HG03139 (cell line): Measurements from ENCODE around the gene CSNK1A1.

Experiments
- ATAC-seq: cut with Tn5 transposase; IDR thresholded peaks from one replicate; pipeline ENCODE4 v1.9.1; 2021; ENCODE audit not compliant: unreplicated experiment

CSNK1A1 gene

GRCh38 chr5:149575131-149575530, 23.9 kb upstream of the CSNK1A1 start:
- no peak for ATAC-seq

DNA sequence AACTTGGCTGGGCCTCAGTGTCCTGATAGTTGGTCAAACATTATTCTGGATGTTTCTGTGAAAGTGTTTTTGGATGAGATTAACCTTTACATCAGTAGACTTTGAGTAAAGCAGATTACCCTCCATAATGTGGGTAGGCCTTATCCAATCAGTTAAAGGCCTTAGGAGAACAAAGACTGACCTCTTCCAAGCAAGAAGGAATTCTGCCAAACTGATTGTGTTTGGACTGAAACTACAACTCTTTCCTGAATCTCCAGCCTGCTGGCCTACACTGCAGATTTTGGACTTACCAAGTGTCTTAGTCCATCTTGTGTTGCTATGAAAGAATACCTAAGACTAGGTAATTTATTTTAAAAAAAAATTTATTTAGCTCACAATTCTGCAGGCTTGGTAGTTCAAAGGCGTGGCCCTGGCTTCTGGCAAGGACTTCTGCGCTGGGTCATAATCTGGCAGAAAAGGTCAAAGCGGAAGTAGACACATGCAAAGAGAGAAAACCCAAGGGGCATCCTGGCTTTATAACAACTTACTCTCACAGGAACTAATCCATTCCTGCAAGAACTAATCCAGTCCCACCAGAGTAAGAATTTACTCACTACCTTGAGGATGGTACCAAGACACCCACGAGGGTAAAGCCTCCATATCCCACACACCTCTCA, 21.5 kb upstream of the CSNK1A1 start:
- no peak for ATAC-seq

DNA sequence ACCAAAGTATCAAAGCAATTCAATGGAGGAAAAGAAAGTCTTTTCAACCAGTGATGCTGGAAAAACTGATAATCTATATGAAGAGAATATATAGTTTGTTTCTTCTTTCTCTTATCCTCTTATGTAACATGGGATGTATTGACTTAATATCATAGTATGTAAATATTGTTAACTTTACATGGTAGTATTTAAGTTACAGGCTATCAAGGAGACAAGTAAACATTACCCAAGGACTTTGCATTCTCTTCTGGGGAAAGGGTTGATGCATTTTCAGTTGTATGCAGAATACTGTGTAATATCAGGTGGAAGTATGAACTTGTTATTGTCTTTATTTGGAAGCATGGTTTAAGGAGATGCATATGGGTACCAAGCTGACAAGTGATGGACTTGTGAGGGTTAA, 20.9 kb upstream of the CSNK1A1 start:
- no peak for ATAC-seq

DNA sequence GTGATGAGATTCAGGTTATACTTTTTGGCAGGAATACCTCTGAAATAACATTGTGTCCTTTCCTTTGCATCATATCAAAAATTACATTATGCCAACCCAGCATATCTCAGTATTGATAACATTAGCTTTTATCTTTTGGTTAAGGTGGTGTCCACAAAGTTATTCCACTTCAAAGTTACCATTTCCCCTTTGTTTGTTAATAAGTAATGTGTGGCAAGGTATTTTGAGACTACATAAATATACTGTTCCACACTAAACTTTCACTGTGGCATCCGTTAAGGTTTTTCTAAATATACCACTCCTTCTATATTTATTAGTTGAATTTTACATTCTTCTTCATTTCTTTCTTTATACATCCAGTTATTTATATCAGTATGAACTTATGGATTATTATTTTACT, 16.0 kb upstream of the CSNK1A1 start:
- ATAC-seq, result no peak

GRCh38 chr5:149564542-149565140, 13.4 kb upstream of the CSNK1A1 start:
- ATAC-seq, result peak; percentile 82

DNA sequence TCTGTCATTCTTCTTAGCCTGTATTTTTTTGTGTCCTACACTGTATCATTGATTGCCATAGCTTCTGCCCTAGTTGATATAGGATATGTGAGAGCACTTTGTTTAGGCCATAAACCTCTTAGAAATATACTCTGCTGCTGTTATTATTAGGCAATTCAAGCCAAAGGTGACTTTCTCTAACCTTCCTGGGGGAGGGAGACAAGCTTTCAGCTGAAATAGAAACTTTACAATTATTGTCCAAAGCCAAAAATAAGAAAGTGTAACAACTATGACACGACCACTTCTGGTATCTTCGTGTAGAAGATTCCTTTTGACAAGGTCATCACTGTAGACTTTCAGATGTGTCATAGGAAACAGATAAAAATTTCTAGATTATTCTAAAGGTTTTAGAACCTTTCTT, 12.2 kb upstream of the CSNK1A1 start:
- no peak for ATAC-seq

- no peak for ATAC-seq
Observed at GRCh38 chr5:149561848-149562247, 10.6 kb upstream of the CSNK1A1 start.

GRCh38 chr5:149559706-149560105, 8.5 kb upstream of the CSNK1A1 start:
- no peak for ATAC-seq

- ATAC-seq, result no peak
Observed at GRCh38 chr5:149552553-149553160, 1.4 kb upstream of the CSNK1A1 start.

GRCh38 chr5:149552038-149552494, 827 bp upstream of the CSNK1A1 start:
- no peak for ATAC-seq

DNA sequence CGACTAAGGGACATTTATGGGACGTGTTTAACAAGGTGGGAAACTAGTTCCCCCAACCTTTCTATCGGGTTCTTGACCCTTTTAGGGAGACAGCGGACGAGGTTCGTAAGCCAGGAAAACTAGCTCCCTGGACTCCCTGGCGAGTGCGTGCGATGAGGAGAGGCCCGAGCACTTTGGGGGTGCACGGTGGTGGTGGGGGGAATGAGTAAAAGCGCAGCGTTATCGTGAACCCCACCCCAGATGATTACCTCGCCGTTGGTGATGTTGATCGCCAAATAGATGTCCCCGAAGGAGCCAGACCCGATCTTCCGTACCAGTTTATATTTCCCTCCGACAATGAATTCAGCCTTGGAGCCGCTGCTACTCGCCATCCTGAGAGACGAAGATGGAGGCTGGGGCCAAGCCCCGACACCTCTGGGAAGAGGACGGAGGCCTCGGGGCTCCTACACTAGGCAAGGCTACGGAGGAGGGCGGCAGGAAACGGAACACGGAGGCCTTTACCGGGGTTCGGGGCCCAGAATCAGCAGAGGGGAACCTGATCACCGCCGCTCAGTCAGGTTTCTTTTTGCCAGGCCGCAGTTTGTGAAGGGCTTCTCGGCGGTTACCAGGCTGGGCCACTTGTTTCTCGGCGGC, 529 bp downstream of the CSNK1A1 start:
- no peak for ATAC-seq

- ATAC-seq, result no peak
Observed at GRCh38 chr5:149550268-149550583, 1.0 kb downstream of the CSNK1A1 start.

- peak; percentile 31 for ATAC-seq
Observed at GRCh38 chr5:149549461-149550267, 1.6 kb downstream of the CSNK1A1 start.

GRCh38 chr5:149546974-149547373, 4.3 kb downstream of the CSNK1A1 start:
- no peak for ATAC-seq

DNA sequence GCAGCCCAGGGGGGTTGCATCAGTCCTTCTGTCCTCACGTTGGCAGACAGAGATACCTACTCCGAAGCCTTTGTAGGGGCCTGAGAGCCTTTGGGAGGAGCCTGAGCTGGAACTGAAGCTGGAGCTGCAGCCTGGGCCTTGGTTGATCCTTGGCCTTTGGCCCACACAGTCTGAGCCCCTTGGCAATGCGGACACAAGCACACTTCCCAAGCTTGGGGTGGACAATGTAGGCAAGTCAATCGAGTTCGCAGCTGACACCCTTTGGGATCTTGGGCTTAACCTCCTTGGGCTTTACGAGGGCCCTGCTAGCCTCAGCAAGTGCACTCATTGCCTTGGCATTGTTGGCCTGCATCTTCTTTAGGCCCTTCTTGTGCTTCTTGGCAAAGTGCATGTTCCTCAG, 5.9 kb downstream of the CSNK1A1 start:
- ATAC-seq, result no peak

DNA sequence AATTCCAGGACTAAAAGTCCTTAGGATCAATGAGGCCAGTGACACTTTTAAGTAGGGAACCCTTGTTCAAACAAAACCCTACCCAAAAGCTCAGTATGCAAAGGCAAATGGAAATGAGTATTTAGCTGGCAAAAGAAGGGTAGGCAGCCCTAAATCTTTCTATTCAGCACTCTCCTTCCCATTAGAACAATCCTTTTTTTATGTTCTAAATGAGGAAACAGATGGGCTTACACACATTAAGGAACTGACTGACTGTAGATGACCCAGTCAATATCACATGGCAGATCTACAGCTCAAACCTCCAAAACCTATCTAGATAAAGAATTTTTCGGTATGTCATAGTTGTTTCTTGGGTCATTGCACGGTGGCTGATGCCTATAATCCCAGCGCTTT, 7.2 kb downstream of the CSNK1A1 start:
- ATAC-seq, result no peak

- no peak for ATAC-seq
Observed at GRCh38 chr5:149543361-149544027, 7.7 kb downstream of the CSNK1A1 start.

- no peak for ATAC-seq
Observed at GRCh38 chr5:149541893-149542292, 9.3 kb downstream of the CSNK1A1 start.

DNA sequence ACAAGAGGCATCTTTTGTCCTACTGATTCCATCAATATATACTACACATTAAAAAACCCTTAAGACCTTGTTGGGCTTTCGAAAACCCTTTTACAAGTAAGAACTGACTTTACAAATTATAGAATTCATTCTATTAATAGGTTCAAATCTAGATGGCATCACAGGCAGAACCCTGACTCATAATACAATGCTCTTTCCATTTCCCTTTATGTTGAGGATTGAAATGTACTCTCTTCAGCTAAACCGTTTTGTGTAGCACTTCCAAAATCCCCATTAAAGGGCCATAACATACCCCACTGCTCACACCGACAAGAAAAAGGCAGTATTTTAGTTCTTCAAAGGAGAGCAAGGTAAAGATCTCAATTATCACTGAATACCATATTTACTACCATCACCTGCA, 11.2 kb downstream of the CSNK1A1 start:
- ATAC-seq, result no peak

DNA sequence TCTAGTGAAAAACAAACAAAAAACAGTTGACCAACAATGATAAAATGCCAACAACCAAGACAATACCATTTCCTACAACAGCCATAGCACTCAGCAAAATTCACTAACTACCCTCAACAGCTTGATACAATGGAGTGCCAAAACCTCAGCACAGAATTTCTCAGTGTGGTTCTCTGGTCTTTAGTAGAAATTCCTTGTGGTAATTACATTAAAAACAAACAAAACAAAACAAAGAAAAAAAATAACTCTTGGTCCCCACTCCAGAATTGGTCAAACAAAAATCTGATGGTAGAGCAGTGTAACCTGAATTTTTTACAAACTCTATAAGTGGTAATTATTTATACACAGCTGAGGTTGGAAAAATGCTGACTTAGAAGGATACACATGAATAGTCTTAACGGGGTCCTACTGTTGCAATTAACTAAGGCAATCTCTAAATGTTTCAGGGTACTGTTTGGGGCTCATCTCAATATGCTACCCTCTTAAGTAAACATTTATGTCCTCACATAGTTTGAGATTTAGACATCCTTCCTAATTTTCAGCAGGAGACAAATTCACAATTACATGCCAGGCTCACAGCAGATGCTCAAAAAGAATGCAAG, 13.8 kb downstream of the CSNK1A1 start:
- ATAC-seq, result no peak
